ENCODE results near the gene TCF12.

DNA sequence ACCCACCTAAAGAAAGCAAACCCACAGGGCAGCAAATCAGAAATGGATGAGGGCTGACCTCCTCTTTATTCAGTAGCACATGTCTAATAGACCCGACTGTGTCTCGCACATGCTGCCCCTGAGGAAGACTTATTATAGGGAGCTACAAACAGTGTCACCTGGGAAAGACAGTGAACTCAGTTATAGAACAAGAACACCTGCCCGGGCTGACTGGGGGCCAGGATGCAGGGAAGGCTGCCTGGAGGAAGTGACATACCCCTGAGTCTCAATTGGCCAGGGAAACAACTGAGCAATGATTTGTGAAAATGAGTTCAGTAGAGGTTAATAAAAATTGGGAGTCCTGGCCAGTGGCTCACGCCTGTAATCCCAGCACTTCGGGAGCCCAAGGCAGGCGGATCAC lies 379.2 kb downstream of the TCF12 start:
- TF ChIP-seq, protein P1, sequence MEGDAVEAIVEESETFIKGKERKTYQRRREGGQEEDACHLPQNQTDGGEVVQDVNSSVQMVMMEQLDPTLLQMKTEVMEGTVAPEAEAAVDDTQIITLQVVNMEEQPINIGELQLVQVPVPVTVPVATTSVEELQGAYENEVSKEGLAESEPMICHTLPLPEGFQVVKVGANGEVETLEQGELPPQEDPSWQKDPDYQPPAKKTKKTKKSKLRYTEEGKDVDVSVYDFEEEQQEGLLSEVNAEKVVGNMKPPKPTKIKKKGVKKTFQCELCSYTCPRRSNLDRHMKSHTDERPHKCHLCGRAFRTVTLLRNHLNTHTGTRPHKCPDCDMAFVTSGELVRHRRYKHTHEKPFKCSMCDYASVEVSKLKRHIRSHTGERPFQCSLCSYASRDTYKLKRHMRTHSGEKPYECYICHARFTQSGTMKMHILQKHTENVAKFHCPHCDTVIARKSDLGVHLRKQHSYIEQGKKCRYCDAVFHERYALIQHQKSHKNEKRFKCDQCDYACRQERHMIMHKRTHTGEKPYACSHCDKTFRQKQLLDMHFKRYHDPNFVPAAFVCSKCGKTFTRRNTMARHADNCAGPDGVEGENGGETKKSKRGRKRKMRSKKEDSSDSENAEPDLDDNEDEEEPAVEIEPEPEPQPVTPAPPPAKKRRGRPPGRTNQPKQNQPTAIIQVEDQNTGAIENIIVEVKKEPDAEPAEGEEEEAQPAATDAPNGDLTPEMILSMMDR (IDR thresholded peaks at IDR 0.05) = no peak
- no peak for TF ChIP-seq POLR2A (IDR thresholded peaks at IDR 0.05; ENCODE audit: low read depth)

All from esophagus muscularis mucosa (tissue), 3 donors.